Sigmoid colon (tissue), 4 donors: ENCODE results near the gene AP4S1.

ENCODE experiments used
- CTCF ChIP-seq, 4 experiments: fragments of 450-650 bp in 3 of 4; fragments of 200-600 bp in 1 of 4; IDR thresholded peaks; one replicate each; pipeline ENCODE4 v1.5.1; 2016 to 2019; ENCODE audit warnings: antibody characterized with exemption in 4 of 4, mild to moderate bottlenecking in 3 of 4, moderate library complexity in 2 of 4
- POLR2A ChIP-seq, 2 donors: fragments of 450-650 bp; IDR thresholded peaks; one replicate each; pipeline ENCODE4 v1.6.1; 2016; ENCODE audit warnings: antibody characterized with exemption in 2 of 2, mild to moderate bottlenecking in 2 of 2, moderate library complexity in 2 of 2
- POLR2AphosphoS5 ChIP-seq, 4 donors: sonication (generic); formaldehyde crosslinking; IDR thresholded peaks; one replicate each; pipeline ENCODE4 v1.6.1; 2017; ENCODE audit warnings: antibody characterized with exemption in 4 of 4

GRCh38 chr14:31080056-31080455 lies 54.6 kb downstream of the AP4S1 start:
- TF ChIP-seq POLR2A (IDR thresholded peaks at IDR 0.05) (no peak), CTCF (IDR thresholded peaks at IDR 0.05) (no peak), POLR2AphosphoS5 (IDR thresholded peaks at IDR 0.05) (no peak)
